DMS53 (cell line): ENCODE data around the gene ADRA2C.
"Not testable (repeated sequence)": the region's sequence is repeated elsewhere in the genome, so short reads cannot be mapped to it uniquely, and the experiment has no call there.

Experiments
- DNase-seq: peaks from one replicate; lab custom pipeline; 2025; lab: John Stamatoyannopoulos, UW

ADRA2C gene

DNA sequence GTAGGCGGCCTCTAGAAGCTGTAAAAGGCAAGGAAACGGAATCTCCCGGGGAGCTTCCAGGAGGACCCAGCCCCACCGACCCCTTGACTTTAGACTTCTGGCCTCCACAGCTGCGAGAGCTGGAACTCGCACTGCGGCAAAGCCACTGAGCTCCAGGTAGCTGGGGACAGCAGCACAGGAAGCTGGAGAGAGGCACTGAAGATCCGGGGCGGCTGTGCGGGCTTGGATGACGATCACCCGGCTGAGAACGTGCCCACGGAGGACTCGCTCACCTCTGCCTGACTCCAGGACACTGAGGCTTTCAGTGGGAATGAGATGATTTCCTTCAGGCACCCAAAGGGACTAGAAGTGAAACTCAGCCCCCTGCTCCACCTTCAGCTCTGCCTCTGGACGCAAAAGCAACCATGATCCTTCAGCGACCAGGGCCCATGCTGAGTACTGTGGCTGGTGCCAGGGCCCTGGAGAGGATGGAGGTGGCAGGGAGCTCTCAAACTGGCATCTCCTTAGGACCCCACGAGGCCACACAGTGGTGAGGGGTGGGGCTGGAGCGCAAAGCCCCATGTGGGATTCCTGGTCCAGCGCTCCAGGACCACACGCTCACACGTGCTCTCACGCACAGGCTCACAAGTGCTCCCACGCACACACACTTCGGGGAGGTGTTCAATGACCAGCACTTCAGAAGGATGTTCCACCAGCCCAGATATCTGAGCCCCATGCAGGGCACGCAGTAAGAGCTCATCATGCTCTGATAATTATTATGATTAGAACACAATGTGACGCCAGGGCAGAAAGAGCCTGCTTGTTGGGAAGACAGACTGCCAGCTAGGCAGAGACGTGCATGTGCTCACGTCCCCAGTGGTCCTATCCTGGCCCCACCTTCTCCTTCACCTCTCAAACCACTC is 47.2 kb downstream of the ADRA2C start:
- no peak for DNase-seq

DNA sequence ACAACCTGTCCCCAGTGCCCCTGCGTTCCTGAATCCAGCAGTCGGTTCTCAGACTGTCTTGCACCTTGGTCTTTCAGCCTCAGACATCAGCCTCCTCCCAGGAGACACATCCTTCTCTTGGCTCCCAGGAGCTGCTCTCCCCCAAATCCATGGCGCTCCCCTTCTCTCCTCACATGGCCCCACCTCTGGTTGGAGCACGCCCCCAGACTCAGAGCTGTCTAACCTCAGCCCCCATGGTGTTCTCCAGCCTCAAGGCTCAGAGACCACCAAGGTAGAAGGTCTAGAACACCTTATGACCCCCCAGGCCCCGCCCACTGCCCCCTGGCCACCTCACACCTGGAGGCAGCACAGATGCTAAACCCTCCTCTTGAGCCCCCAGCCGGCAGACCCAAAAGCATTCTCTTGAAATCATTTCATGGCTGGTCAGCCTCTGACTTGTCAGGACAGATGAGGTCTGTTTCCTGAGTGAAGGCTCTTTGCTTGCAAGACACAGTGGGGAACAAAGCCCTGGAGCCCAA is 47.9 kb downstream of the ADRA2C start:
- no peak for DNase-seq

DNA sequence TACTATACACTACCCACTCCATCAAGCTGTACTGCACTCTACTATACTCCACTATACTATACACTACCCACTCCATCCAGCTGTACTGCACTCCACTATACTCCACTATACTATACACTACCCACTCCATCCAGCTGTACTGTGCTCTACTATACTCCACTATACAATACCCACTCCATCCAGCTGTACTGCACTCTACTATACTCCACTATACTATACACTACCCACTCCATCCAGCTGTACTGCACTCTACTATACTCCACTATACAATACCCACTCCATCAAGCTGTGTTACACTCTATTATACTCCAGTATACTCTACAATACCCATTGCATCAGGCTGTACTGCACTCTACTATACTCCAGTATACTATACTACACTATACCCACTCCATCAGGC is 48.7 kb downstream of the ADRA2C start:
- DNase-seq: not testable (repeated sequence)

DNA sequence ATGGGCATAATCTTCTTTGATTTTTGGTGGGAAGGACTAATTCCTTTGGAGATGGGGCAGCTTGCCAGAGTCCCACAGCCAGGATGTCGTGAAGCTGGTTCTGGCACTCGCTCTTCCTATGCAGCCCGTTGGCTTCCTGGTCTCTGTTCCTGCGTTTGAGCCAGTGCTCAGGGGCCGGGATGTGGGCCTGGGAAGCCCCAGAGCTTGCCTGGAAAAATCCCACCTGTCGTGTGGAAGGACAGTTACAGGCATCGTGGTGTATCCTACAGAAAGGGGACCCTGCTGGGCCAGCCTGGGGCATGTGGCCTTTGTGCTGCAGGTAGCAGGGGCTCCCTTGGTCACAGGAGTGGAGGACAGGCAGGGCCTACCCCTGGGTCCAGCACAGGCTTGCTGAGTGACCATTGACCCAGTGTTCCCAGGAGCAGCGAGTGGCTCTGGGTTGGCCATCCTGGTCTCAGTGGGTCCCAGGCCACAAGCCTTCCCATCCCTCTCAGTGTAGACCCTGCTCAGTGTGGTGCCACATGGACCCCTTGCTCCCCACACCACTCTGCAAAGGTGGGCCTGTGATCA is 50.2 kb downstream of the ADRA2C start:
- no peak for DNase-seq

DNA sequence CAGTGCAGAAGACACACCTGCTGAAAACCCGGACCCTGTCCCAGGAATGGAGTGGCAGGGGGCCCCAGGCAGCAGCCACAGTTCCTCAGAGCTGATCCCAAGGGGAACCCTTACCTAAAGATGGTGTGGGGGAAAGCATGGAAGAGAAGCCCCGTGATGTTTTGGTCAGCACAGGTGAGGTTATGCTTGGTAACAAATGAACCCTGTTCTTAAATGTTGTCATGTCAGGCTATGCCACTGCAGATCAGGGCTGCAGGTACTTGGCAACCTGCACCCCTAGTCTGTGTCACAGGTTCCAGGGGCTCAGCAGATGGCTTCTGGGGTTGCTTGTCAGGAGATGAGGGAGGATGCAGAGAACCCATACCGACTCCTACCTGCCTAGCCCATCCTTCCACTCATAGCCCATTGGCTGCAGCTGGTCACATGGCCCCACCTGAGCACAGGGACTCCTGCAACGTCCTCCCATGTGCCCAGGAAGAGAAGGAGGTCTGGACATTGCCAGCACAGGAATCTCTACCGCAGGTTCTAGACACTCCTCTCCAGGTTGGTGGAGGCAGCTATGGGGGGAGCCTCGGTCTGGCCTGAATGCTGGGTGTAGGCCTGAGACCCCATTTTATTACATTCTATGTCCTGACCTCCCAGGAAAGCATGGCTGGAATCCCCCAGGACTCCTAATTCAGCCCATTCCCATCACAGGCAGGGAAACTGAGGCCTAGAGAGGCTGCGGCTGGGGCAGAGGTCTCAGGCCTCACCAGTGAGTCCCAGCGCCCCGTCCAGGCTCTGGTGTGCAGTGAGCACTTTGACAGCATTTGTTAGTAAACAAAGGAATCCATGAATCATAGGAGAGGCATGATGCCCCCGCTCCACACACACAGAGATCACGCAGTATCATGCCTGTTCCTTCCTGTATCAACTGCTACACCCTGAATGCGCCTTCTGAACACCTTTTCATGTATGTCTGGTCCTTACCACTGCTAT is 51.1 kb downstream of the ADRA2C start:
- no peak for DNase-seq
